PC-3 (cell line): ENCODE data around the gene DGCR2. TPM values are rescaled to one million over a fixed set of nuclear protein-coding genes. Genes with fewer than 3 reads are reported as not detected.

ENCODE experiments used
- ATAC-seq: fragments of 200-7000 bp; cut with Tn5 transposase; 2 replicates; pipeline ENCODE4 v1.9.1; 2020; ENCODE audit warnings: mild to moderate bottlenecking, moderate library complexity
- BruUV-seq: library from RNA; stranded (reverse); fragments of 400-500 nt; replicated peaks from 2 replicates; lab custom pipeline; 2021; lab: Mats Ljungman, UMichigan
- CTCF ChIA-PET: fragments of 300-600 bp; sonication (Branson Sonifier 250); formaldehyde crosslinking; loops from one replicate; lab custom pipeline; 2022; ENCODE audit warnings: antibody characterized with exemption; lab: Charles Lee
- POLR2A ChIA-PET: fragments of 300-600 bp; sonication (Branson Sonifier 250); formaldehyde crosslinking; loops from one replicate; lab custom pipeline; 2022; ENCODE audit warnings: antibody characterized with exemption; ENCODE audit not compliant: unreplicated experiment; lab: Charles Lee
- DNase-seq: peaks from one replicate; pipeline ENCODE4 v3.0.0-alpha.2; 2015
- H2AFZ ChIP-seq: fragments of 300-600 bp; sonication (generic); 2 replicates; pipeline ENCODE4 v1.6.0; 2016; ENCODE audit warnings: antibody characterized with exemption, low read length
- H3F3A ChIP-seq: fragments of 300-600 bp; sonication (generic); one replicate; pipeline ENCODE4 v1.6.0; 2017; ENCODE audit warnings: antibody characterized with exemption, low read length, control low read depth, mild to moderate bottlenecking; ENCODE audit not compliant: unreplicated experiment
- H3K27ac ChIP-seq: fragments of 300-600 bp; sonication (generic); 2 replicates; pipeline ENCODE4 v1.5.1; 2016; ENCODE audit warnings: mild to moderate bottlenecking, low read length
- H3K27me3 ChIP-seq: fragments of 300-600 bp; sonication (generic); 2 replicates; pipeline ENCODE4 v1.6.1; 2016; ENCODE audit warnings: low read length, mixed read lengths
- H3K36me3 ChIP-seq: fragments of 300-600 bp; sonication (generic); 2 replicates; pipeline ENCODE4 v1.6.1; 2016; ENCODE audit warnings: low read depth, mixed run types, low read length, mixed read lengths
- H3K4me1 ChIP-seq: fragments of 300-600 bp; sonication (generic); 2 replicates; pipeline ENCODE4 v1.5.1; 2016; ENCODE audit warnings: low read length; ENCODE audit not compliant: insufficient read depth
- H3K4me2 ChIP-seq: fragments of 300-600 bp; sonication (generic); 2 replicates; pipeline ENCODE4 v1.6.0; 2016; ENCODE audit warnings: low read length
- H3K4me3 ChIP-seq: fragments of 300-600 bp; sonication (generic); 2 replicates; pipeline ENCODE4 v1.5.1; 2016; ENCODE audit warnings: mild to moderate bottlenecking, low read length, mixed read lengths
- H3K79me2 ChIP-seq: fragments of 300-600 bp; sonication (generic); 2 replicates; pipeline ENCODE4 v1.6.1; 2017; ENCODE audit warnings: low read length, mixed read lengths
- H3K9ac ChIP-seq: fragments of 300-600 bp; sonication (generic); 2 replicates; pipeline ENCODE4 v1.6.0; 2016; ENCODE audit warnings: mild to moderate bottlenecking, low read length
- H3K9me2 ChIP-seq: fragments of 300-600 bp; sonication (generic); replicated peaks from 2 replicates; pipeline ENCODE4 v1.6.1; 2016; ENCODE audit warnings: mixed run types, low read length, mixed read lengths
- H3K9me3 ChIP-seq: fragments of 300-600 bp; sonication (generic); 2 replicates; pipeline ENCODE4 v1.6.1; 2016; ENCODE audit warnings: low read length, mixed read lengths
- H4K20me1 ChIP-seq: fragments of 300-600 bp; sonication (generic); 2 replicates; pipeline ENCODE4 v1.6.1; 2016; ENCODE audit warnings: low read length, mixed read lengths
- EZH2 ChIP-seq: fragments of 300-600 bp; sonication (generic); IDR thresholded peaks from one replicate; pipeline ENCODE4 v1.6.1; 2017; ENCODE audit warnings: antibody characterized with exemption, mild to moderate bottlenecking, low read length; ENCODE audit not compliant: unreplicated experiment
- EZH2phosphoT487 ChIP-seq: fragments of 300-600 bp; sonication (generic); IDR thresholded peaks from 2 replicates; pipeline ENCODE4 v1.6.1; 2018; ENCODE audit warnings: mild to moderate bottlenecking, antibody characterized with exemption, low read length, borderline replicate concordance
- intact Hi-C: fragments of 100-400 bp; cut with micrococcal nuclease; formaldehyde crosslinking; loops from 2 replicates; pipeline ENCODE4 v1.9.0; 2023
- total RNA-seq: library from RNA; depleted of rRNA; stranded (reverse); fragments of >200 nt; gene quantifications from 2 replicates; pipeline ENCODE4 v1.2.3, GENCODE V29; 2014
- TF ChIP-seq, protein P1 (sequence below): fragments of 300-600 bp; sonication (generic); conservative IDR thresholded peaks from 2 replicates; pipeline ENCODE4 v1.5.1; 2017; ENCODE audit warnings: antibody characterized with exemption, low read depth, mild to moderate bottlenecking, low read length

The DGCR2 gene
- total RNA-seq, 1 experiment from 2014 or later, result 36.1 TPM

DNA sequence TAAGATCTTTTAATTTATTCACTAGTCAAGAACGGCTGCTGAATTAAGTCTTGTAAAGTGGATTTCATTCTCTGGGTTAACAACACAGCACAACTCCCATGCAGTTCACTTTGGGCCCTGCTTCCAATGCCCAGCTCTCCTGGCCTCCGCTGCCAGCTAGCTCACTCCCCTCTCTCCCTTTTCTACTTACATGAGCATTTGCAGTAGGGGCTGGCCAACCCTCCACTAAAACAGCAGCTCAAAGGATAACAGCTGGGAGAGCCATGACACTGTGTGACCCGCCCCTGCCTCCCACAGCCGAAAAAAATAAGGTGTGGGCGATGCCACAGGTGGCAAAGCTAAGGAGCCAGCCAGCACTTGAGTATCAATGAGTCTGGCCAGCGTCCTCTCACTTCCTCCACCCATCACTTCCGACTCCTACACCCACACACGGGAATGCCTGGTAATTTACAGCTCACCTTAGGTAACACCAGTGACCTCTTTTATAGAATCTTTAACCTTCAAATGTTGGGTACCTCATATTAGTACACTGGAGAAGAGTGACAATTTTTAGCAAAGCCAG is 56.8 kb downstream of the DGCR2 start:
- CTCF ChIA-PET, result no interaction called here
- DNase-seq, result no peak
- POLR2A ChIA-PET, result no interaction called here

DNA sequence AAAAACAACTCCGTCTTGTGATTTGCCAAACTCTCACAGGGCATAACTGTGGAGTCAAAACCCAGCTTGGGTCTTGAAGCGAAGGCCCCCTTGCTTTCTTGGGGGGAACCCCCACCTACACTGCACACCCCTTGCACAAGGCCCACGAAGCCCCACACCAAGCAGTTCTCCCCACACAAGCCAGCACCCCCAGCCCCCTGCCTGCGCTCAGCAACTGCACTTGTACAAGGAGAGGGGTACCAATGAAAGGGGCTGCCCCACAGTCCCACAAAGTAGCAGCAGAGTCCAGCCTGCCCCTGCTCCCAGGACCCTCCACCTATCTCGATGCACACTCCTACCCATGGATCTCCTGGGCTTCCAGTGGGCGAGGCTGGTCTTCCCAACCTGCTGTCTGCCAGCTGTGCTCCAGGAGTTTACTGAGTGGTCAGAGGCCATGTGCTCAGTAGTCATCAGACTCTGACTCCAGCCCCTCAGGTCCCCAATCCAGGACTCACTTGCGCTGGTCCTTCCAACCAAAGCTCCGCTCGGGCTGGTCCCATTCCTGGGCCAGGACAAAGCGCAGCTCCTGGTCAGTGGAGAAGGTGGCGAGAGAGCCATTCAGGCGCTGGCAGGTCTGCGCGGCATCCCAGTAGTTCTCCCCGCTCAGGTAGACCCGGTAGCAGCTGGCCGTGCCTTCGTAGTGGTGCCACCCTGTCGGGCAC is 57.7 kb downstream of the DGCR2 start:
- CTCF ChIA-PET, result no interaction called here

More for the DNA sequence above, 56.8 kb downstream of the DGCR2 start:
- no peak overlapping the region for H3K4me3 ChIP-seq
- H3K4me1 ChIP-seq, result peaks cover 10% of the 10 kb centered on the region
- H3K36me3 ChIP-seq, result peaks cover 5% of the 10 kb centered on the region
- intact Hi-C loops, result no loop called here
- no peaks in the 10 kb centered on the region for H3F3A ChIP-seq
- no peaks in the 10 kb centered on the region for H4K20me1 ChIP-seq
- H3K27ac ChIP-seq, result no peak overlapping the region
- no peak overlapping the region for H3K4me2 ChIP-seq
- no peak overlapping the region for H3K9ac ChIP-seq
- no peak for ATAC-seq
- no TSS peak for BruUV-seq
- H2AFZ ChIP-seq, result no peak overlapping the region
- no peaks in the 10 kb centered on the region for H3K9me3 ChIP-seq
- H3K79me2 ChIP-seq, result no peaks in the 10 kb centered on the region
- no peaks in the 10 kb centered on the region for H3K9me2 ChIP-seq
- no peaks in the 10 kb centered on the region for H3K27me3 ChIP-seq
- TF ChIP-seq EZH2 (no peak), EZH2phosphoT487 (no peak)
- TF ChIP-seq, protein P1, sequence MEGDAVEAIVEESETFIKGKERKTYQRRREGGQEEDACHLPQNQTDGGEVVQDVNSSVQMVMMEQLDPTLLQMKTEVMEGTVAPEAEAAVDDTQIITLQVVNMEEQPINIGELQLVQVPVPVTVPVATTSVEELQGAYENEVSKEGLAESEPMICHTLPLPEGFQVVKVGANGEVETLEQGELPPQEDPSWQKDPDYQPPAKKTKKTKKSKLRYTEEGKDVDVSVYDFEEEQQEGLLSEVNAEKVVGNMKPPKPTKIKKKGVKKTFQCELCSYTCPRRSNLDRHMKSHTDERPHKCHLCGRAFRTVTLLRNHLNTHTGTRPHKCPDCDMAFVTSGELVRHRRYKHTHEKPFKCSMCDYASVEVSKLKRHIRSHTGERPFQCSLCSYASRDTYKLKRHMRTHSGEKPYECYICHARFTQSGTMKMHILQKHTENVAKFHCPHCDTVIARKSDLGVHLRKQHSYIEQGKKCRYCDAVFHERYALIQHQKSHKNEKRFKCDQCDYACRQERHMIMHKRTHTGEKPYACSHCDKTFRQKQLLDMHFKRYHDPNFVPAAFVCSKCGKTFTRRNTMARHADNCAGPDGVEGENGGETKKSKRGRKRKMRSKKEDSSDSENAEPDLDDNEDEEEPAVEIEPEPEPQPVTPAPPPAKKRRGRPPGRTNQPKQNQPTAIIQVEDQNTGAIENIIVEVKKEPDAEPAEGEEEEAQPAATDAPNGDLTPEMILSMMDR, result no peak

More for the DNA sequence above, 57.7 kb downstream of the DGCR2 start:
- no peak overlapping the region for H3K27ac ChIP-seq
- peaks cover 16% of the 10 kb centered on the region for H3K4me1 ChIP-seq
- H3K9me3 ChIP-seq, result no peaks in the 10 kb centered on the region
- H4K20me1 ChIP-seq, result no peaks in the 10 kb centered on the region
- no peak overlapping the region for H3K9ac ChIP-seq
- POLR2A ChIA-PET, result no interaction called here
- no peak overlapping the region for H3K4me3 ChIP-seq
- DNase-seq (no peak), ATAC-seq (no peak)
- intact Hi-C loops, result no loop called here
- H3K79me2 ChIP-seq, result no peaks in the 10 kb centered on the region
- H3K36me3 ChIP-seq, result peaks cover 5% of the 10 kb centered on the region
- TF ChIP-seq, protein P1, result no peak
- no peaks in the 10 kb centered on the region for H3K9me2 ChIP-seq
- no TSS peak for BruUV-seq
- H3K4me2 ChIP-seq, result no peak overlapping the region
- H3F3A ChIP-seq, result no peaks in the 10 kb centered on the region
- H2AFZ ChIP-seq, result no peak overlapping the region
- no peaks in the 10 kb centered on the region for H3K27me3 ChIP-seq
